GM19452 (cell line): Measurements from ENCODE around the gene BMI1.

Experiments
- ATAC-seq: cut with Tn5 transposase; IDR thresholded peaks from one replicate; pipeline ENCODE4 v1.9.1; 2021; ENCODE audit not compliant: unreplicated experiment

Gene BMI1

DNA sequence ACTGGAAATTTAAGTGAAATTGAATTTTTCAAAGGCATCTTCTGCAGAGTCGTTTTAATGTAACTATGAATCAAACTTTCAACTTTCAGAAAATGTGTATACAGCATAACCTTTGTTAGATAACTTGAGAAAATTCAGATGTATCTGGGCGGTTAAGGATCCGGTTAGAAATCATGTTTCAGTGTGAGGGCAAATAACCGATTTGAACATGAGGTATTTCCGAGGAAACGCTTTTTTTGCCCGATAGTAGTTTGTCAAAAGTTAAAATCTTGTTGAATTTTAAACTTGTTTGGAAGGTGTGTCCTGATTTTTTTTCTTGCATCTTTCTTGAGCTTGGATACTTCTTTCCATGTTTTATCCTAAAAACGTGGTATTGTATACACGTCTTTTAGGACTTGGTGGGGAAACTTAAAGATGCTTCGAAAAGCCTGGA, 1.3 kb upstream of the BMI1 start:
- ATAC-seq, result no peak

GRCh38 chr10:22319980-22320558, 830 bp upstream of the BMI1 start:
- no peak for ATAC-seq

DNA sequence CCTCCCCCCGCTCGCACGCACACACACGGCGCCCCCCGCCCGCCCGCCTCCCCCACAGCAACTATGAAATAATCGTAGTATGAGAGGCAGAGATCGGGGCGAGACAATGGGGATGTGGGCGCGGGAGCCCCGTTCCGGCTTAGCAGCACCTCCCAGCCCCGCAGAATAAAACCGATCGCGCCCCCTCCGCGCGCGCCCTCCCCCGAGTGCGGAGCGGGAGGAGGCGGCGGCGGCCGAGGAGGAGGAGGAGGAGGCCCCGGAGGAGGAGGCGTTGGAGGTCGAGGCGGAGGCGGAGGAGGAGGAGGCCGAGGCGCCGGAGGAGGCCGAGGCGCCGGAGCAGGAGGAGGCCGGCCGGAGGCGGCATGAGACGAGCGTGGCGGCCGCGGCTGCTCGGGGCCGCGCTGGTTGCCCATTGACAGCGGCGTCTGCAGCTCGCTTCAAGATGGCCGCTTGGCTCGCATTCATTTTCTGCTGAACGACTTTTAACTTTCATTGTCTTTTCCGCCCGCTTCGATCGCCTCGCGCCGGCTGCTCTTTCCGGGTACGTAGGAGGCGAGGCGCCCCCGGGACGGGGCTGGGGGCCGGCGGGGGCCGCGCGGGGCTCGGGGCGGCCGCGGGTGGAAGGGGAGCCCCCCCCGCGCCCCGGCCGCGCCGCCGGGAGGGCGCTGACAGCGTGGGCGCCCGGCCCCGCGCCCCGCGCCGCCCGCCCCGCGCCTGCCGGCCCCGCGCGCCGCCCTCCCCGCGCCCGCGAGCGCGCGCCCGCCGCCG, 441 bp downstream of the BMI1 start:
- ATAC-seq, result no peak

DNA sequence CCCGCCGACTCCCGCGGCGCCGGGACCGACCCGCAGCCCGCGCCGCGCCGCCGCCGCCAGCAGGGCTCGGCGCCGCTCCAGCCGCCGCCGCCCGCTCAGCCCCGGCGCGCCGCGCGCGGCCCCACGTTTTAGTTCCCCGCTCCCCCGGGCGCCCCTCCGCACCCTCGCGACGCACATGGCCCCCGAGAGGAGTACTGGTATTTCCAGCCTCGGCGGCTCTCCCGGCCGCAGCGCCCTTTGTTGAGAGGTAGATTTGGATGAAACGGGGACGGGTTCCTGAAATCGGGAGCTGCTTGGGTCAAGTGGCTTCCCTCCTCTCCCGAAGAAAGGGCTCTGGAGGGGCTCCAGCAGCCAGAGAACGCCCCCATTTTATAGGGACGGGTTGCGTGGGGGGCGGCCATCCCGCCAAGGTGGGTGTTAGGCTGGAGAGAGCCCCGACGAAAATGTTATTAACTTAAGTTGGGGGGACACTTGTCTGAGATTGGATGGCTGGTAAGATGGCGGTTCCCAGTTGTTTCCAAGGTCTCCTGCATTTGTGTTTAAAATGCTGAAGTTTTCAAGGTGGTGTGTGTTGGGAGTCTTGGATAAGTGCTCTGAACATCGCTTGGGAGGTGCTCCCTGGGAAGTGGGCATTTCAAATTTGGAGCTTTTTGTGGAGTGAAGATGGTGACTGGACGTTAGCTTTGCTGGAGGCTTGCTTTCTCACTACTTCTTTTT, 1.2 kb downstream of the BMI1 start:
- ATAC-seq, result no peak

- ATAC-seq, result no peak
Observed at GRCh38 chr10:22322641-22323160, 1.8 kb downstream of the BMI1 start.

- no peak for ATAC-seq
Observed at GRCh38 chr10:22323538-22324305, 2.8 kb downstream of the BMI1 start.

GRCh38 chr10:22324413-22324812, 3.5 kb downstream of the BMI1 start:
- no peak for ATAC-seq

GRCh38 chr10:22324893-22325271, 4.0 kb downstream of the BMI1 start:
- no peak for ATAC-seq

GRCh38 chr10:22325272-22326144, 4.6 kb downstream of the BMI1 start:
- peak; percentile 54 for ATAC-seq

DNA sequence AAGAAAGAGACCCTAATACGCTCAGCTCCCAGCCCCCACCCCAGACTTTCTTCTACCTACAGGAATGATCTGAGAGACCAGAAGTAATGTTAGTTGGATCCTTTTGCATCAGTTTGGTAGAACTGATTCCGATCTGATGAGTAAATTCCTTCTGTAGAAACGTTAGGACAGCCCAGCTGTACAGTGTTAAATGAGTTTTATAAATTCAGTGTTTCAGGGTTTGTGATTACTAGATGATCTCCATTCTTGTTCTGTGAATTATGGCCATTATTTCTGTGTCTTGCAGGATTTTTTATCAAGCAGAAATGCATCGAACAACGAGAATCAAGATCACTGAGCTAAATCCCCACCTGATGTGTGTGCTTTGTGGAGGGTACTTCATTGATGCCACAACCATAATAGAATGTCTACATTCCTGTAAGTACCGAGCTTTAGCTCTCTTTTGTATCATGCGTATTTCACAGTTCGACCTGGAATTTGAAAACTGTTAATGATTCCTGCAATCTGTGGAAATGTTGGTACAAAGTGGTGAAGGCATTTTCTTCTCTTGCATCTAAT, 5.3 kb downstream of the BMI1 start:
- no peak for ATAC-seq

GRCh38 chr10:22329150-22329549, 8.3 kb downstream of the BMI1 start:
- no peak for ATAC-seq

DNA sequence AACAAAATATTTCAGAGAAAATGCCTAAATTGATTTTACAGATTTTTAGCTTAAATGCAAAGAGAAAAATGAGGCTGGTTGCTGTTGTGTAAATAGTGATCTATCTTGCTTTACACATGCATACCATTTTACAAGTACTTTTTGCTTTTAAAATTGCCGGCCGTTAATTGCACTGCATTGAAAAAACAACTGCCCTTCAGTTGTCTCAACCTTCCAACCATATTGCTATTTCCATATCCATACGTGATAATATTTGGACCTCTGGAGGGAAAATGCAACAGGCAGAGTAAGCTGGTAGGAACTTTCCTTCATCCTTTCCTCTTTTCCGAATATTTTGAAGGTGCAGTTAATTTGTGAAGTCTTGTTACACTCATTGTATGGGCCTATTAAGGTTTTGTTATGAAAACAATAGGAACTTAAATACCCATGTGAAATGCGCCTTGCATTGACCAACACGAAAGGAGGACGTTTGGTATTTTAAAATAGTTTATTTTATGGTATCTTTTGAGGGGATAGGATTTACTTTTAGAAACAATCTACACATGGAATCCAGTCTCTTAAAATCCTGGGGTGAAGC, 11.3 kb downstream of the BMI1 start:
- ATAC-seq, result no peak

GRCh38 chr10:22333167-22333974, 12.5 kb downstream of the BMI1 start:
- ATAC-seq, result no peak

DNA sequence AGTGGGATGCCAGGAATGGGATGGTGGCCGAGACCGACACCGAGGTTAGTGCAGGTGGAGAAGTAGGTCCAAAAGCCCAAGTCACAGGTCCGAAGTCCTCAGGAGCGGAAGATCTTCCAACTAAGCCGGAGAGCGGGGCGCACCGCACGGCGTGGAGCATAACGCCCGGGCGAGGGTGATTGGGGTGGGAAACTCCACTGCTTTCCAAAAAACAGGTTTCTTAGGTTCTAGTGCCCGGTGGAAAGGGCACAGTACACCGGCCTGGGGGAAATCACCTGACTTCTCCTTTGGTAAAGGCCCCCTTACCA, 13.0 kb downstream of the BMI1 start:
- no peak for ATAC-seq

GRCh38 chr10:22334414-22335172, 13.7 kb downstream of the BMI1 start:
- no peak for ATAC-seq

DNA sequence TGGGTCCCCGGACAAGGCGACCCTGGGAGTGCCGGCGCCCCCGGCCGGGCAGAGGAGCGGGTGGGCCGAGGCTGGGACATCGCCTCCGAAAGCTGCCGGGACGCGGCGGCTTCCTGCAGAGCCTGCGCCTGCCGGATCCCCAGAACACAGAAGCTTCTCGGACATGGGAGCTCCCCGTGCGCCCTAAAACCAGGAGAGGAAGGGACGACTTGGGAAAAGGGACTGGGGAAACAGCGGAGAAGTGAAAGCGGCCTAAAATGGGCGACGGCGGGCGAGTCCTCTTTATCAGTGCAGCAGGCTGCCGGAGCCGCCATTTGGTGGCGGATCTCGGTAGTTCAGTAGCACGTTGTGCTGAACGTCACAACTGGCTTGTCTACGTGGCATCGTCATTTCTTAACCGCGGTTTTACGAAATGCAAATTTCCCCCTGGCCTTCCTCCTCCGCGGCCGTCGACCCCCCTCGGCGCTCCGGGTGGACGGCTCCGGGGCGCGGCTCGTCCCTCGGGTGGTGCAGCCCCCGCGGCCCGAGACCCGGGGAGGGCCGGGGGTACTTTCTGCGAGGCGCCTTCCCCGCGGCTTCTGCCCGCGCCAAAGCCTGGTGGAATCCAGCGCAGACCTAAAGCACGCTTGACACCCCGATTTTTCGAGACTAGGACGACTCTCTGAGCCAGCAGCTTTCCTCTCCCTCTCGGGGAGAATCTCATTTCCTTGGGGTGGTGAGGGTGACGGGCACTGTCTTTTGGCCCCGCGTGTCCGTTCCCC, 14.5 kb downstream of the BMI1 start:
- ATAC-seq, result peak; percentile 53

GRCh38 chr10:22338185-22338900, 17.4 kb downstream of the BMI1 start:
- no peak for ATAC-seq
